ENCODE results near the gene SATB1.

SATB1 gene

DNA sequence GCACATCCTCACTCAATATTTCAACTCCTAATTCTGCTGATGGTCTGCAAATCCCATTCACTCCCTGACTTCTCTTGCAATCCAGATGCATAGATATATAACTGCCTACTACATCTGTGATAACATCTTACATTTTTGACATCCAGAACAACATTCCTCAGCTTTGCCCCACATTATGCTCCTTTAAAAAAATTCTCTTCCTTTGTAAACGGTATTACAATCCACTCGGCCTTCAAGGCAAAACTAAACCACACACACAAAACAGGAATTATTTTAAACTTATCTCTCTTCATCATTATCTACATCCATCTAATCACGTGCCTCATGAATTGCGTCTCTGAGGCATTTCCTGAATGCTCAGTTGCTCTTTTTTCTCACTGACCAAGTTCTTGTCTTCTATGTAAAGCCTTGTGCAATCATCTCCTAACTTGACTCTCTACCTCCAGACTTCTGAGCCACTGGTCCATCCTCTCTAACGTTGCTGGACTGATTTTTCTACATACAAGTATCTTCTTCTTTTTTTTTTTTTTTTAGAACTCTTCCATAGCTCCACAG lies 117.0 kb downstream of the SATB1 start:
- in situ Hi-C loops (cut with HindIII; ENCODE audit: low pct_unique_long_range_greater_than_20kb, low sequenced_read_pairs), result no loop called here
- DNase-seq (ENCODE audit: low read depth in 1 of 2, low spot score in 1 of 2), result peak in 1 of 2 experiments; percentile 25
- TF ChIP-seq JUND (IDR thresholded peaks at IDR 0.05; ENCODE audit: low read depth), result no peak

DNA sequence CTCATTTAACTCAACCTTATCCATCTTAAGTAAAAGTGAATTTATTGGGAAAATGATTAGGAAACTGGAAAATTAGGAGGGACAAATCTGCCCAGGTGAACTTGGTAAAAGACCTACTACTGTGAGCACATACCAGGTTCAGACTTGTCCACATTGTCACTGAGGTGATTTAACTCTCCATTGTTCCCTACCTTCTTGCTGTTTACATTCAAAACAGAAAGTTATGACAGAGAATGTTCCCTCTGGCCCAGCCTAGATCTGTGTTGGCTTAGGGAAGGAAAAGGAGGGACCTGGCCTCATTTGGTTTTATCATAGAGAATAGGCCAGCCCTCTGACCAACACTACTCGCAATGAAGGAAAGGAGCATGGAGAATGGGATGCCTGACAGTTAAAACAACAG lies 117.6 kb downstream of the SATB1 start:
- peak in 1 of 2 experiments; percentile 31 for DNase-seq (ENCODE audit: low read depth in 1 of 2, low spot score in 1 of 2)
- TF ChIP-seq JUND (IDR thresholded peaks at IDR 0.05; ENCODE audit: low read depth), result no peak
- in situ Hi-C loops (cut with HindIII; ENCODE audit: low pct_unique_long_range_greater_than_20kb, low sequenced_read_pairs), result no loop called here

DNA sequence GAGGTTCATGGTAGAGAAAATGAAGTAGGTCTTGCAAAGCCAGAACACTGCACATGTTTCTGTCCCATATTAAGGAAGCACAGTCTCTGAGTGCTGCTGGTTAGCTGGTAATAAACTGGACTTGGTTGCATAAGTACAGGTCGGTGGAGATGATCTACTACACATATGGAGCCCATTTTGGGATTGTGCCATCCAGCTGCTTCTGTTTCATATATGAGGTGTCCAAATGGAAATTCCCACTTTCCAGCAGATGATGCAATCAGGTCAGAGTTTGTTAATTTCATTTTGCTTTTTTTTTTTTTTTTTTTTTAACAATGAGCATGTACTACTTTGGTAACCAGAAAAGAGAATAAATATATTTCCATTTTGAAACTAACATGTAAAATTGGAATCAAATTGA lies 122.6 kb downstream of the SATB1 start:
- TF ChIP-seq JUND (IDR thresholded peaks at IDR 0.05; ENCODE audit: low read depth), result no peak
- in situ Hi-C loops (cut with HindIII; ENCODE audit: low pct_unique_long_range_greater_than_20kb, low sequenced_read_pairs), result no loop called here
- peak in 1 of 2 experiments; percentile 11 for DNase-seq (ENCODE audit: low read depth in 1 of 2, low spot score in 1 of 2)

DNA sequence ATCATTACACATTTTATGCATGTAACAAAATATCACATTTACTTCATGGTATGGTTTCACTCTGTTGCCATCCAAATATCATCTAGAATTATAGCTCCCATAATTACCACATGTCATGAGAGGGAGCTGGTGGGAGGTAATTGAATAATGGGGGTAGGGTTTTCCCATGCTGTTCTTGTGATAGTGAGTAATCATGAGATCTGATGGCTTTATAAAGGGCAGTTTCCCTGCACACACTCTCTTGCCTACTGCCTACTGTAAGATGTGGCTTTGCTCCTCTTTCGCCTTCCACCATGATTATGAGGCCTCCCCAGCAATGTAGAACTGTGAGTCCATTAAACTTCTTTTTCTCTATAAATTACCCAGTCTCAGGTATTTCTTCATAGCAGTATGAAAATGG lies 123.4 kb downstream of the SATB1 start:
- no peak for TF ChIP-seq JUND (IDR thresholded peaks at IDR 0.05; ENCODE audit: low read depth)
- DNase-seq (ENCODE audit: low read depth in 1 of 2, low spot score in 1 of 2), result no peak
- in situ Hi-C loops (cut with HindIII; ENCODE audit: low pct_unique_long_range_greater_than_20kb, low sequenced_read_pairs), result no loop called here

DNA sequence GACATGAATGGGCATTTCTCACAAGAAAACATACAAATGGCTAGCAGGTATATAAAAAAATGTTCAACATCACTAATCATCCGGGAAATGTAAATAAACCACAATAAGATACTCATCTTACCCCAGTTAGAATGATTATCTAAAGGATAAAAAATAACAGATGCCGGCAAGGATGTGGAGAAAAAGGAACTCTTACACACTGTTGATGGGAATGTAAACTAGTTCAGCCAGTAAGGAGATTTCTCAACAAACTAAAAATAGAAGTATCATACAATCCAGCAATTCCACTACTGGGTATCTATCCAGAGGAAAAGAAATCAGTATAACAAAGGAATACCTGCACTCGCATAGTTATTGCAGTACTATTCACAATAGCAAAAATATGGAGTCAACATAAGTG lies 124.2 kb downstream of the SATB1 start:
- DNase-seq (ENCODE audit: low read depth in 1 of 2, low spot score in 1 of 2), result no peak
- no peak for TF ChIP-seq JUND (IDR thresholded peaks at IDR 0.05; ENCODE audit: low read depth)
- in situ Hi-C loops (cut with HindIII; ENCODE audit: low pct_unique_long_range_greater_than_20kb, low sequenced_read_pairs), result no loop called here

DNA sequence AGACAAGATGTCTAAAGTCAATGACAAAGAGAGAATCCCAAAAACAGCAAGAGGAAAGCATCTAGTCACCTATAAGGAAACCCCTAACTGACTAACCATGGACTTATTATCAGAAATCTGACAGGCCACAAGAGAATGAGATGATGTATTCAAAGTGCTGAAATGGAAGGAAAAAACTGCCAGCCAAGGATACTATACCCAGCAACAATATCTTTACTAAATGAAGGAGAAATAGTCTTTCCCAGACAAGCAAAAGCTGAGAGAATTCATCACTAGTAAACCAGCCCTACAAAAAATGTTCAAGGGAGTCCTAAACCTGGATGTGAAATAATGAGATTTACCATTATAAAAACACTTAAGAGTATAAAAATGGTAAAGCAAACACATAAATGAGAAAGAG lies 128.0 kb downstream of the SATB1 start:
- TF ChIP-seq JUND (IDR thresholded peaks at IDR 0.05; ENCODE audit: low read depth), result no peak
- DNase-seq (ENCODE audit: low read depth in 1 of 2, low spot score in 1 of 2), result no peak
- in situ Hi-C loops (cut with HindIII; ENCODE audit: low pct_unique_long_range_greater_than_20kb, low sequenced_read_pairs), result no loop called here

Data from T47D (cell line).